NCI-H526 treated with DMSO at 0.1 percent for 48 hours (cell line): Measurements from ENCODE around the gene ACR.
A peak's percentile ranks its signal among the peaks of the same experiment; 100 is the strongest.

Experiments used
- DNase-seq: peaks from one replicate; lab custom pipeline; 2025; lab: John Stamatoyannopoulos, UW

The ACR gene

GRCh38 chr22:50717709-50718351, 20.2 kb upstream of the ACR start:
- no peak for DNase-seq

- DNase-seq = no peak
These were observed 19.7 kb upstream of the ACR start for GRCh38 chr22:50718352-50718709.

GRCh38 chr22:50719814-50720300, 18.1 kb upstream of the ACR start:
- DNase-seq = no peak

GRCh38 chr22:50720301-50721256, 17.4 kb upstream of the ACR start:
- DNase-seq = no peak

GRCh38 chr22:50721257-50721844, 16.7 kb upstream of the ACR start:
- DNase-seq = no peak

- no peak for DNase-seq
These were observed 15.8 kb upstream of the ACR start for GRCh38 chr22:50722048-50722701.

GRCh38 chr22:50722716-50723428, 15.1 kb upstream of the ACR start:
- DNase-seq = no peak

GRCh38 chr22:50723991-50724390, 14.0 kb upstream of the ACR start:
- DNase-seq = no peak

GRCh38 chr22:50724616-50725015, 13.4 kb upstream of the ACR start:
- DNase-seq = no peak

GRCh38 chr22:50725597-50725996, 12.4 kb upstream of the ACR start:
- no peak for DNase-seq

- no peak for DNase-seq
These were observed 11.2 kb upstream of the ACR start for GRCh38 chr22:50726643-50727340.

GRCh38 chr22:50727678-50728522, 10.1 kb upstream of the ACR start:
- no peak for DNase-seq

GRCh38 chr22:50728523-50728931, 9.5 kb upstream of the ACR start:
- DNase-seq = no peak

GRCh38 chr22:50729391-50730012, 8.5 kb upstream of the ACR start:
- no peak for DNase-seq

GRCh38 chr22:50730013-50730891, 7.8 kb upstream of the ACR start:
- DNase-seq = no peak

- DNase-seq = no peak
These were observed 6.9 kb upstream of the ACR start for GRCh38 chr22:50730941-50731661.

- peak; percentile 20 for DNase-seq
These were observed 6.0 kb upstream of the ACR start for GRCh38 chr22:50731811-50732624.
